ENCODE measurements around the gene TPP1.

DNA sequence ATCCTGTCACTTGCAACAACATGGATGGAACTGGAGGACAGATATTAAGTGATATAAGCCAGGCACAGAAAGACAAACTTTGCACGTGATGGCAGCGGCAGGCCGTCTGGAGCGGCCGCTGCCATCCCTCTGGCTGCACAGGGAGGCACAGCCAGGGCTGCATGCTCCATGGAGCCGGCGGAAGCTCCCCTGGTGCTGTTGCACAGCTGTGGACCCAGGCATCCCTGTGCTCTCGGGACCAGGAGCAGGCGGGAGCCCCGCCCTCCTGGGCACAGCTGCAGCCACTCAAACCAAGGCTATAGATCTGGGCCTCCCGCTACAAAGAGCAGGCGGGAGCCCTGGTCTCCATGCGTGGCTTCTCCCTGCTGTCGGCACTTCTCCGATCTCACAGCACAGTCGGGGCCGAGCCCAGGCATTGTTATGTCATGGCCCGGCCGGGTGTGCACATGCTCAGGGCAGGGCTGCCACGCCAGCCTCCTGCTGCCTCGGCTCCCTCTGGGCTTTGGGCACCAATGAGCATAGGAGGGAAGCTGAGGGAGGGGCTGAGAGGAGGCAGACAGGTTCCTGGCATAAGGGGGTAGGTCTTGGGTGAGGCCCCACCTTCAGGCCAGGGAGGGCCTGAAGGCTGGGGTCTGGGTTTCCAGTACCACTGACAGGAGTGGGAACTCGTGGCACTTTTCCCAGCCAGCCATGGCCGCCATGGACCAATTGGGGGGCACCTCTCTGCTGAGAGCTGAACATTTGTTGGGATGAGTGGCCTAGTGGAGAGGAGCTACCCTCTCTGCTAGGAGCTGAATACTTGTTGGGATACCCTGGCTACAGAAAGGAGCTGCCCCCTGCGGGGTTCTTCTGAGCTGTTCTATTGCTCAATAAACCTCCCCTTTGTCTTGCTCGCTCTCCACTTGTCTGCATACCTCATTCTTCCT, 32.5 kb downstream of the TPP1 start:
- TF ChIP-seq CTCF (IDR thresholded peaks at IDR 0.05) (no peak), POLR2A (IDR thresholded peaks at IDR 0.05) (no peak)
